Fibroblast of the aortic adventitia (primary cell): ENCODE results near the gene AIG1. TPM values are rescaled to one million over a fixed set of nuclear protein-coding genes. Genes with fewer than 3 reads are reported as not detected.

Source experiments
- DNase-seq: peaks from one replicate; pipeline ENCODE4 v3.0.0-alpha.2; 2010; ENCODE audit warnings: low read depth
- H3K4me3 ChIP-seq: 2 replicates; pipeline ENCODE4 v1.5.1; 2011; ENCODE audit warnings: low read depth, mild to moderate bottlenecking, control low read depth, low read length, moderate library complexity
- CTCF ChIP-seq: IDR thresholded peaks from 2 replicates; pipeline ENCODE4 v1.5.1; 2011; ENCODE audit warnings: mild to moderate bottlenecking, low read length, control low read depth, inconsistent platforms; ENCODE audit not compliant: insufficient read depth
- total RNA-seq: library from RNA; depleted of rRNA; stranded (reverse); fragments of >200 nt; gene quantifications from 2 replicates; pipeline ENCODE4 v1.2.3, GENCODE V29; 2012; ENCODE audit warnings: low replicate concordance

Gene AIG1
- total RNA-seq, 1 donor: 28.0 TPM

- no peak overlapping the region for H3K4me3 ChIP-seq
- no peak for TF ChIP-seq CTCF
- no peak for DNase-seq
Measured at GRCh38 chr6:143247586-143247985, 186.9 kb downstream of the AIG1 start.

- H3K4me3 ChIP-seq: no peak overlapping the region
- DNase-seq: no peak
- TF ChIP-seq CTCF: no peak
Measured at GRCh38 chr6:143248359-143248758, 187.7 kb downstream of the AIG1 start.

GRCh38 chr6:143251288-143251687, 190.6 kb downstream of the AIG1 start:
- no peak for TF ChIP-seq CTCF

GRCh38 chr6:143252961-143253360, 192.3 kb downstream of the AIG1 start:
- DNase-seq: no peak
- no peak for TF ChIP-seq CTCF
- no peak overlapping the region for H3K4me3 ChIP-seq

More at GRCh38 chr6:143251288-143251687, 190.6 kb downstream of the AIG1 start:
- no peak overlapping the region for H3K4me3 ChIP-seq
- DNase-seq: no peak

- no peak overlapping the region for H3K4me3 ChIP-seq
- no peak for TF ChIP-seq CTCF
- no peak for DNase-seq
Measured at GRCh38 chr6:143253586-143253985, 192.9 kb downstream of the AIG1 start.

- no peak overlapping the region for H3K4me3 ChIP-seq
- no peak for TF ChIP-seq CTCF
- no peak for DNase-seq
Measured at GRCh38 chr6:143258945-143259344, 198.3 kb downstream of the AIG1 start.

- no peak for TF ChIP-seq CTCF
- no peak for DNase-seq
- no peak overlapping the region for H3K4me3 ChIP-seq
Measured at GRCh38 chr6:143260857-143261256, 200.2 kb downstream of the AIG1 start.
